Hepatocyte (in vitro differentiated cells): ENCODE measurements around the gene ZNF438. TPM values are rescaled to one million over a fixed set of nuclear protein-coding genes. Genes with fewer than 3 reads are reported as not detected.
A peak's percentile ranks its signal among the peaks of the same experiment; 100 is the strongest.

Experiments used
- DNase-seq: peaks from one replicate; pipeline ENCODE4 v3.0.0-alpha.2; 2016; ENCODE audit warnings: low spot score
- H2AFZ ChIP-seq: fragments of 200-600 bp; sonication (generic); 2 replicates; pipeline ENCODE4 v1.6.0; 2016; ENCODE audit warnings: antibody characterized with exemption, mild to moderate bottlenecking
- H3K27ac ChIP-seq: fragments of 200-600 bp; sonication (generic); 2 replicates; pipeline ENCODE4 v1.5.1; 2016; ENCODE audit warnings: mild to moderate bottlenecking
- H3K27me3 ChIP-seq: fragments of 200-600 bp; sonication (generic); 2 replicates; pipeline ENCODE4 v1.6.1; 2016
- H3K36me3 ChIP-seq: fragments of 200-600 bp; sonication (generic); replicated peaks from 2 replicates; pipeline ENCODE4 v1.5.1; 2016; ENCODE audit warnings: low read depth; ENCODE audit not compliant: insufficient read depth
- H3K4me1 ChIP-seq: fragments of 200-600 bp; sonication (generic); 2 replicates; pipeline ENCODE4 v1.5.1; 2016; ENCODE audit warnings: mild to moderate bottlenecking, moderate library complexity; ENCODE audit not compliant: insufficient read depth
- H3K4me2 ChIP-seq: fragments of 200-600 bp; sonication (generic); 2 replicates; pipeline ENCODE4 v1.6.0; 2016
- H3K4me3 ChIP-seq: fragments of 200-600 bp; sonication (generic); 2 replicates; pipeline ENCODE4 v1.5.1; 2016; ENCODE audit warnings: mild to moderate bottlenecking
- H3K79me2 ChIP-seq: fragments of 200-600 bp; sonication (generic); 2 replicates; pipeline ENCODE4 v1.6.0; 2017; ENCODE audit warnings: mild to moderate bottlenecking
- H3K9me2 ChIP-seq: fragments of 200-600 bp; sonication (generic); replicated peaks from 2 replicates; pipeline ENCODE4 v1.6.0; 2017; ENCODE audit warnings: mild to moderate bottlenecking; ENCODE audit not compliant: insufficient read depth
- H3K9me3 ChIP-seq: fragments of 200-600 bp; sonication (generic); 2 replicates; pipeline ENCODE4 v1.5.1; 2016; ENCODE audit warnings: low read depth, mild to moderate bottlenecking
- H4K20me1 ChIP-seq: fragments of 200-600 bp; sonication (generic); 2 replicates; pipeline ENCODE4 v1.6.0; 2016; ENCODE audit warnings: mild to moderate bottlenecking; ENCODE audit not compliant: insufficient read depth, poor library complexity, severe bottlenecking
- EZH2 ChIP-seq: fragments of 200-600 bp; sonication (generic); IDR thresholded peaks from 2 replicates; pipeline ENCODE4 v1.6.1; 2016; ENCODE audit warnings: antibody characterized with exemption, mild to moderate bottlenecking, borderline replicate concordance
- EZH2phosphoT487 ChIP-seq: fragments of 200-600 bp; sonication (generic); IDR thresholded peaks from one replicate; pipeline ENCODE4 v1.6.1; 2018; ENCODE audit warnings: antibody characterized with exemption, mild to moderate bottlenecking, low read depth, moderate library complexity; ENCODE audit not compliant: unreplicated experiment, severe bottlenecking
- WGBS: methylation state at CpG from one replicate; pipeline ENCODE4 v1.1.6; 2016; ENCODE audit warnings: low lambda C conversion rate; ENCODE audit errors: missing lambda C conversion rate; 5-methylcytosine and 5-hydroxymethylcytosine counted together
- polyA plus RNA-seq: library from polyadenylated mRNA; unstranded; fragments of >200 nt; fragmentation: Nextera tagmentation; extraction: Ambion mirVana; gene quantifications from 2 replicates; pipeline ENCODE4 v1.2.1, GENCODE V29; 2016
- total RNA-seq: library from RNA; depleted of rRNA; stranded (reverse); fragments of >200 nt; gene quantifications from 2 replicates; pipeline ENCODE4 v1.2.3, GENCODE V29; 2014
- TF ChIP-seq, protein P1 (sequence below): fragments of 200-600 bp; sonication (generic); IDR thresholded peaks from 2 replicates; pipeline ENCODE4 v1.5.1; 2016; ENCODE audit warnings: antibody characterized with exemption, mild to moderate bottlenecking; ENCODE audit not compliant: poor library complexity

Gene ZNF438
- total and polyA plus RNA-seq, 2 experiments from 2014 or later: 2.3 to 5.0 TPM

DNA sequence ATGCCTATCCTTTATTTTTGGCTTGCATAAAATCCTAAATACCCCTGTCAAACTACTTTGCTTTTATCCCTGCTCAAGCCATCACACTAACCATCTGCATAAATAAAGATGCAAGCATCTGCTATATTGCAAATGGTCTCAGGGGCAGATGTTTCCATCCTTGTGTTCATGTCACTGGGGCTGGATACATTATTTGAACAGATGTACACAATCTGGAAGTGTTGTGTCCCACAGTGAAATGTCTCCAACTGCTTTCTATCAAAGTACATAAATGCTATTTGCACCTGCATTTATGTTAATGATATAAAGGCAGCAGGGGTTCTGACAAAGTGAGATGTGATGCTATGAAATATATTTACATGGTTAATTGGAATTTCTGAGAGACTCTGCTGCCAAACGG is 163.1 kb downstream of the ZNF438 start:
- Histone ChIP-seq H4K20me1 (no peaks in the 10 kb centered on the region), H3K36me3 (no peaks in the 10 kb centered on the region), H3K9me3 (no peaks in the 10 kb centered on the region), H2AFZ (no peak overlapping the region), H3K4me1 (no peaks in the 10 kb centered on the region), H3K27me3 (no peaks in the 10 kb centered on the region), H3K4me2 (no peak overlapping the region), H3K9me2 (peaks cover 5% of the 10 kb centered on the region), H3K27ac (no peak overlapping the region), H3K4me3 (no peak overlapping the region), H3K79me2 (no peaks in the 10 kb centered on the region)
- whole genome bisulfite sequencing: 73% methylated on average over 1 of the region's 1 CpG
- no peak for DNase-seq
- TF ChIP-seq EZH2 (no peak), EZH2phosphoT487 (no peak)
- TF ChIP-seq, protein P1, sequence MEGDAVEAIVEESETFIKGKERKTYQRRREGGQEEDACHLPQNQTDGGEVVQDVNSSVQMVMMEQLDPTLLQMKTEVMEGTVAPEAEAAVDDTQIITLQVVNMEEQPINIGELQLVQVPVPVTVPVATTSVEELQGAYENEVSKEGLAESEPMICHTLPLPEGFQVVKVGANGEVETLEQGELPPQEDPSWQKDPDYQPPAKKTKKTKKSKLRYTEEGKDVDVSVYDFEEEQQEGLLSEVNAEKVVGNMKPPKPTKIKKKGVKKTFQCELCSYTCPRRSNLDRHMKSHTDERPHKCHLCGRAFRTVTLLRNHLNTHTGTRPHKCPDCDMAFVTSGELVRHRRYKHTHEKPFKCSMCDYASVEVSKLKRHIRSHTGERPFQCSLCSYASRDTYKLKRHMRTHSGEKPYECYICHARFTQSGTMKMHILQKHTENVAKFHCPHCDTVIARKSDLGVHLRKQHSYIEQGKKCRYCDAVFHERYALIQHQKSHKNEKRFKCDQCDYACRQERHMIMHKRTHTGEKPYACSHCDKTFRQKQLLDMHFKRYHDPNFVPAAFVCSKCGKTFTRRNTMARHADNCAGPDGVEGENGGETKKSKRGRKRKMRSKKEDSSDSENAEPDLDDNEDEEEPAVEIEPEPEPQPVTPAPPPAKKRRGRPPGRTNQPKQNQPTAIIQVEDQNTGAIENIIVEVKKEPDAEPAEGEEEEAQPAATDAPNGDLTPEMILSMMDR: no peak

DNA sequence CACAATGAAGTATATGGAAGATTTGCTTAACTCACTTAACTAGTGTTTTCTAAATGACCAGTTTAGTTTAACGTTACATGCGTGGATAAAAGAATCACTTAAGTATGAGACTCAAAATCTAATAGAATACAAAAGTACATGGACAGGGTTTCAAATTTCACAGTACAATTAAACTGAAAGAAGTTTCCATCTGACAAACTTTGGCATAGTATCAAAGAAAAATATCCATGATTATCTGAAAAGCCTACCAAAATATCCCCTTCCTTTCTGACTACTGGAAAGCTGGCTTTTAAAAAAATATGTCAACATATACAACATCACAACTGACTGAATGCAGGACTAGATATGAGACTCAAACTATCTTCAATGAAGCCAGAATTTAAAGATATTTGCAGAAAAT is 164.8 kb downstream of the ZNF438 start:
- Histone ChIP-seq H3K4me3 (no peak overlapping the region), H3K27ac (no peak overlapping the region), H3K9me3 (no peaks in the 10 kb centered on the region), H3K27me3 (no peaks in the 10 kb centered on the region), H3K36me3 (no peaks in the 10 kb centered on the region), H3K9me2 (peaks cover 5% of the 10 kb centered on the region), H3K79me2 (no peaks in the 10 kb centered on the region), H3K4me2 (no peak overlapping the region), H2AFZ (no peak overlapping the region), H4K20me1 (no peaks in the 10 kb centered on the region), H3K4me1 (peaks cover 4% of the 10 kb centered on the region)
- 92% methylated on average over 2 of the region's 2 CpGs for WGBS
- TF ChIP-seq, protein P1: no peak
- TF ChIP-seq EZH2: no peak
- TF ChIP-seq EZH2phosphoT487: no peak
- DNase-seq: no peak

DNA sequence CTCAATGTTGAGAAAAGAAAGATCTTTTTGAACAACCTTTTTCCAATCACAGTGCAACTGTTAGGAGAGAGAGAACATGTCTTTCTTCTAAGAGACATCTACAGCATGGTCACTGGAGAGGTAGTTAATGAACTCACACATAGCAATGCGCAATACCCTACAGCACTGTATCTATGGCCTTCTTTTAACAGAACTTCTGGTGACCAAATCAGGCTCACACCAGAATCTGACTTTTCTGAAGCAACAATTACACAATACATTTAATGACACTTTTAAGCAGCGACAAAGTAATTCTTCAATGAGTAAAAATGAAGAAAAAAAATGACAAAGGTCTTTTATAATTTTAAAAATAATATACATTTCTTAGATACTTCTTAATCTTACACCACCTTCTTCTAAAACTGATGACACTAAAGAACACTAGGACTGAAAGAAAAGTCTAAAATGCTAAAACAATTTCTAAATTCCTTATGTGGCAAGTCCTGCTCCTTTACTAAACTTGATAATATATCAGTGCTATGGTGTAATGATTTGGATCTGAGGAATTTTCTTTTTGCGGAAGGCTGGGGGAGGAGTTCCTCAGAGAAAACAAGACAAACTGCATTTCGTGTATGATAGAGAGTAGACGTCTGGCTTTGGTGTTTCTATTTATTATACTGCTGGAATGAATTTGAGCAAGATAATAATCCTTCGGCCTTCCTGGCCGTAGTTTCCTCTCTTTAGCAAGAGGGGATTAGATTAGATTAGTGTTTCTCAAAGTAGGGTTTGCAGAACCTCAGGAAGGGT is 166.3 kb downstream of the ZNF438 start:
- peaks cover 5% of the 10 kb centered on the region for H3K9me2 ChIP-seq
- peak overlapping the region; percentile 43 for H3K27ac ChIP-seq
- H4K20me1 ChIP-seq: no peaks in the 10 kb centered on the region
- H2AFZ ChIP-seq: no peak overlapping the region
- H3K9me3 ChIP-seq: no peaks in the 10 kb centered on the region
- H3K4me2 ChIP-seq: no peak overlapping the region
- H3K27me3 ChIP-seq: no peaks in the 10 kb centered on the region
- no peak overlapping the region for H3K4me3 ChIP-seq
- no peaks in the 10 kb centered on the region for H3K36me3 ChIP-seq
- peaks cover 4% of the 10 kb centered on the region for H3K4me1 ChIP-seq
- no peak for DNase-seq
- TF ChIP-seq EZH2: no peak
- TF ChIP-seq, protein P1: no peak
- TF ChIP-seq EZH2phosphoT487: no peak
- 67% methylated on average over 7 of the region's 7 CpGs for WGBS
- H3K79me2 ChIP-seq: no peaks in the 10 kb centered on the region
